A673 (cell line): ENCODE measurements around the gene GLRA1.

Experiments used
- EZH2 ChIP-seq: fragments of 200-600 bp; sonication (generic); IDR thresholded peaks from 2 replicates; pipeline ENCODE4 v1.6.1; 2017; ENCODE audit warnings: borderline replicate concordance, low read depth, mild to moderate bottlenecking, mixed read lengths, antibody characterized with exemption, low read length; ENCODE audit not compliant: poor library complexity, severe bottlenecking
- TF ChIP-seq, protein P1 (sequence below): fragments of 300-800, 200-600 bp; sonication (generic); conservative IDR thresholded peaks from 2 replicates; pipeline ENCODE4 v1.5.1; 2017; ENCODE audit warnings: low read depth, mild to moderate bottlenecking, antibody characterized with exemption, low read length, moderate library complexity, mixed read lengths

DNA sequence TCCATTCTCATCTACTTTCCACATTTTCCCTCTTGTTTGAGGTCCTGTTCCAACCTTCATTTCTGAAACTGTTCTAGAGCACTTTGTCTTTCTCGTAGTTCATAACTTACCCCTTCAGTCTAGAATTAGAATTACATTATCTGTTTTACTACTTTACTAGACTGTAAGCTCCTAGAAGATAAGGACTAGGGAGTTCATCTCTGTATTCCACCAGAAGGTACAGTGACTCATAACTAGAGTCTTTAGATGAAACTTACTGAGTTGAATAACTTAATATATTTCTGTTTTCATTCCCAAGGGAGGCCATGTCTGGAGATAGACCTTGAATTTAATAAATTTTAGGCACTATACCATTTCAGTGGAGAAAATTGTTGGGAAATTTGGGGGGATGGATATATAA is 114.2 kb downstream of the GLRA1 start:
- TF ChIP-seq, protein P1, sequence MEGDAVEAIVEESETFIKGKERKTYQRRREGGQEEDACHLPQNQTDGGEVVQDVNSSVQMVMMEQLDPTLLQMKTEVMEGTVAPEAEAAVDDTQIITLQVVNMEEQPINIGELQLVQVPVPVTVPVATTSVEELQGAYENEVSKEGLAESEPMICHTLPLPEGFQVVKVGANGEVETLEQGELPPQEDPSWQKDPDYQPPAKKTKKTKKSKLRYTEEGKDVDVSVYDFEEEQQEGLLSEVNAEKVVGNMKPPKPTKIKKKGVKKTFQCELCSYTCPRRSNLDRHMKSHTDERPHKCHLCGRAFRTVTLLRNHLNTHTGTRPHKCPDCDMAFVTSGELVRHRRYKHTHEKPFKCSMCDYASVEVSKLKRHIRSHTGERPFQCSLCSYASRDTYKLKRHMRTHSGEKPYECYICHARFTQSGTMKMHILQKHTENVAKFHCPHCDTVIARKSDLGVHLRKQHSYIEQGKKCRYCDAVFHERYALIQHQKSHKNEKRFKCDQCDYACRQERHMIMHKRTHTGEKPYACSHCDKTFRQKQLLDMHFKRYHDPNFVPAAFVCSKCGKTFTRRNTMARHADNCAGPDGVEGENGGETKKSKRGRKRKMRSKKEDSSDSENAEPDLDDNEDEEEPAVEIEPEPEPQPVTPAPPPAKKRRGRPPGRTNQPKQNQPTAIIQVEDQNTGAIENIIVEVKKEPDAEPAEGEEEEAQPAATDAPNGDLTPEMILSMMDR, result no peak
- TF ChIP-seq EZH2, result no peak
